GM19395 (cell line): ENCODE data around the gene KLHDC3.

ENCODE experiments used
- ATAC-seq: cut with Tn5 transposase; IDR thresholded peaks from one replicate; pipeline ENCODE4 v1.9.1; 2021; ENCODE audit warnings: mild to moderate bottlenecking, moderate library complexity; ENCODE audit not compliant: unreplicated experiment

KLHDC3 gene

DNA sequence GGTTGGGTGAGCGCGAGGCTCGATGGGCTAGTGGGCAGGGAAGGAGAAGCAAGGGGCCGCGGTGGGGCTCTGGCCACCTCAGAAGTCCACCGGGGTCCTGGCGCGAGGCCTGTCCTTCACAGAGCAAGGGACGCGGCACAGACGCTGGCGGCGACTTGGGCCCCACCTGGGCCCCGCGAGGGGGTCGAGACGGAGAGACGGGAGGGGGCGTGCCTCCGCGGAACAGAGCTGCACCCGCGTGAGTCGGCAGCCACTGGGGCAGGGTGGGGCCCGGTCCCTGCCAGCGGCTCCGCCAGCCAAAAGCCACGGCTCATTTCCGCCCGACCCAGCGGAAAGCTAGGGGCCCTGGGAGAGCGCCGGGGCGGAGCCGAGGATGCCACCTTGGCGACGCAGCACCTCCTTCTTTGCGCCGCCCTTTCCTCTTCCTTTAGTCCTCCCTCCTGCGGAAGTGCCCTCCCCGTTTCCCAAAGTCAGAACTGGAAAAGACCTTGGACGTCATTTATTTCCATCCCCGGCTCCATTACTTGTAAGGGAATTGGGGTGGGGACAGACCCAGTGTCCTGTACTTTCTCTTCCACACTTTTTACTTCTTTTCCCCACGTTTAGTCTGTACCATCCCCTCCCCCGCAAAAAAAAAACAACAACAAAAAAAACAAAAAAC, 39.6 kb downstream of the KLHDC3 start, which contains the start of gene CUL7:
CUL7 (minus strand) TSS at position 307 of the 661 bp plus-strand sequence. CDS start 1,063 bp downstream, outside the sequence.
- ATAC-seq, result peak; percentile 87

- ATAC-seq, result no peak
These were observed 40.3 kb downstream of the KLHDC3 start for GRCh38 chr6:43054206-43054943.

GRCh38 chr6:43055966-43056365, 41.9 kb downstream of the KLHDC3 start:
- ATAC-seq, result no peak

GRCh38 chr6:43058531-43058930, 44.5 kb downstream of the KLHDC3 start:
- no peak for ATAC-seq

- ATAC-seq, result peak; percentile 89
These were observed 45.4 kb downstream of the KLHDC3 start, which contains the start of the genes KLC4 and MRPL2 for GRCh38 chr6:43059168-43060033. Gene KLC4, plus strand, starts transcription at chr6:43059631. Its CDS starts 1,705 bp downstream, at chr6:43061336. Gene MRPL2, minus strand, starts transcription at chr6:43059434. Its CDS starts 53 bp downstream, at chr6:43059381.

DNA sequence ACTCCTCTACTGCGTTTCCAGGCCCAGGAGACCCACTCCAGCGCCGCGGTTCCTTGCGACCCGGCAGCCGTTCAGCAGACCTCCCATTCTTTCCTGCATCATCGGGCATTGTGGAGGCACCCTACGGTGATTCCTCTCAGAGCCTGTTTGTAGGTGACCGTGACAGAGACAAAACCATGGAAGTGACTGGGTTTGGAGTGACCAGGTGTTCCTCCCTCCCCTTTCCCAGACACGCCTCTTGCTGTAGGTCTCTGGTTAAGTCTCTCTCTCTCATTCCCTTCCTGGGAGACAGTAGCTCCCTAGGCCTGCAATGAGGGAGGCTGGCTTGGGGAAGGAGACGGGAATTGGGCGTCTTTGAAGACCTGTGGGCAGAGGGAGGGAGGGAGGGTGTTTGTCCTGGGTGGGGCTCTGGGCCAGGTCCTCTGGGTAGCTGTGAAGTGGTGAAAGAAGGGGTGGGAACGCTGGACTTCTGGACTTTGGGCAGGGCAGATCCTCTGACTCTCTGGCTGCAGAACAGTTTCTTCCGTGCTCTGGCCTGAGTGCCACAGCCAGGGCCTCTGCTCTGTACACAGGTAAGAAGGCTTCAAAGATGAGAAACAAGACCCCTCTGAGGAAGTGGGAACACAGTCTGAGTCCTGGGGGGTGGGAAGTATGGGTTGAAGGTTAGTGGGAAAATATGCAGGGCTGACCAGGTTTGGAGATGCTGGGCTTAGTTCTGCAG, 46.1 kb downstream of the KLHDC3 start:
- no peak for ATAC-seq

DNA sequence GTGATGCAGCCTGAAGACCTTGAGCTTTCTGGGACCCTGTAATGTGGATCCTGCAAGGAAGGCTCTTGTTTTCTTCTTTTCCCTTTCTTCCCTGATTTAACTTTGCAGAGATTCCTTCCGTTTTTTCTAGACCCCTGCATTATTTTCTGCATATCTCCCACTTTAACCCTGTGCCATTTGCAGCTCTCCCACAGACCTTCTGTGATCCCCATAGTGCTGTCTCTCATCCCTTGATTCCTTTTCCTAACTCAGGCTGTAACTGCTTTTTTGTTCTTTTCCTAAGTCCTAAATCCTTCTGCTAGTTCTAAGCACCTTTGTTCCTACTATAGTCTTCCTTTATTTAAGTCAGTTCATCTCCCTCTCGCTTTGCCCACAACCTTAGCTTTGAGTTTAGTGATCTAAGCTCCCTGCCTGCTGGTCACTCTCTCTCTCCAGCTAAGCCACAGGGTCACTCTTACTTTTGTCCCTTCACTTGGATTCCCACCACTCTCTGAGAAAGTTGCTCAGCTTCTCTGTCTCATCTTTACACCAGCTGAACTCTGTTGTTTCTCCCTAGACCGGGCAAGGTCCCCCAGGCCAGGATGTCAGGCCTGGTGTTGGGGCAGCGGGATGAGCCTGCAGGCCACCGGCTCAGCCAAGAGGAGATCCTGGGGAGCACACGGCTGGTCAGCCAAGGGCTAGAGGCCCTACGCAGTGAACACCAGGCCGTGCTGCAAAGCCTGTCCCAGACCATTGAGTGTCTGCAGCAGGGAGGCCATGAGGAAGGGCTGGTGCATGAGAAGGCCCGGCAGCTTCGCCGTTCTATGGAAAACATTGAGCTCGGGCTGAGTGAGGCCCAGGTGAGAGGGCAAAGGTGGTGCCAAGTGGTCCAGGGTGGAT, 46.9 kb downstream of the KLHDC3 start:
- no peak for ATAC-seq

DNA sequence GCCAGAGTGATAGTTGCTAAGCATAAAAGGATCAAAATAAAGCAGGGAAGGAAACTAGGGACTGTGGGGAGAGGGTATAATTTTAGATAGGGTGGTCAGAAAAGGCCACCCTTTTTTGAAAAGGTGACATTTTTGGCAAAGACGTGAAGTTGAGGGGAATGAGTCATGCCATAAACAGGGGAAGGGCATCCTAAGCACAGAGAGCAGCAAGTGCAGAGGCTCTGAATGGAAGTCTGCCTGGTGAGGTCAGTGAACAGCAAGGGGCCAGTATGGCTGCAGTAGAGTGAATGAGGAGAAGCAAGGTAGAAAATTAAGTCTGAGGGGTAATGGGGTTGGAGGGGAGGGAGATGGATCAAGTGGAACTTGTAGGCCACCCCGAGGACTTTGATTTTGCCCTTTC, 47.8 kb downstream of the KLHDC3 start:
- ATAC-seq, result no peak

DNA sequence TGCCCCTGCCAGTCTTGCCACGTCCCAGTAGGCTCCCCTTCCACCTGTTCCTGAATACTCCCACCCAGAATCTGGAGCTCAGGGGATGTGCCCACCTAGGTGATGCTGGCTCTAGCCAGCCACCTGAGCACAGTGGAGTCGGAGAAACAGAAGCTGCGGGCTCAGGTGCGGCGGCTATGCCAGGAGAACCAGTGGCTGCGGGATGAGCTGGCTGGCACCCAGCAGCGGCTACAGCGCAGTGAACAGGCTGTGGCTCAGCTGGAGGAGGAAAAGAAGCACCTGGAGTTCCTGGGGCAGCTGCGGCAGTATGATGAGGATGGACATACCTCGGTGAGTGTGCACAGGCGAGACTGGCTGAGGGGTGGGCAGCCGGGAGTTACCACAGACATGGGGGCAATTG, 48.8 kb downstream of the KLHDC3 start:
- no peak for ATAC-seq

DNA sequence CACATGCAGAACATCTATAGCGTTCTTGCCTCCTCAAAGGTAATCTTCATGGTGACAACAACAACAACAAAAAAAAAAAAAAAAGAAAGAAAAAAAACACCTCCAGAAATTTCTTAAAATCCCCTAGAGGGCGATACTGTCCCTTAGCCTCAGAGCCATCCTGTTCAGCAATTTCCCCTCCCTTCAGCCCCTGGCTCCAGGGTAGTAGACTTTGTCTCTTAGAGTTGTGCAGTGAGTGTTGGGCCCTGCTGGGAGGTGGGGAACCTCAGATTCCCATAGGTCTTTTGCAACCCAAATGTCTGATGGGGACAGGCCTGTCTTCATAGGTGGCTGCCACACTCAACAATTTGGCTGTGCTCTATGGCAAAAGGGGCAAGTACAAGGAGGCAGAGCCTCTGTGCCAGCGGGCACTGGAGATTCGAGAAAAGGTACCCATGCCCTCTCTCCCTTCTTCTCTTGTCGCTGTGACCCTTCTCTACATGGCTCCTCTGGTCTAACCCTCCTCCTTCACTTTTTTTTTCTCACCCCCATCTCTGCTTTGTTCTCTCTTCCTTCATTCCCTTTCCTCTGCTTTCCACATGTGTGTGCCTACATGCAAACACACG, 56.1 kb downstream of the KLHDC3 start:
- no peak for ATAC-seq
